Kidney (tissue), 14 donors: ENCODE measurements around the gene NOP53. TPM values are rescaled to one million over a fixed set of nuclear protein-coding genes. Genes with fewer than 3 reads are reported as not detected.

Source experiments
- DNase-seq, 5 donors: peaks; one replicate each; pipeline ENCODE4 v3.0.0-alpha.2; 2013 to 2020
- FAIRE-seq: peaks from 2 replicates; lab custom pipeline; 2012; peaks lifted over from hg19 to GRCh38; lab: Jason Lieb, UNC
- H3K27ac ChIP-seq, 2 donors: one replicate each; pipeline ENCODE4 v1.7.0; 2013; ENCODE audit warnings: low read depth in 2 of 2, low read length in 2 of 2, inconsistent platforms in 1 of 2
- H3K27me3 ChIP-seq: one replicate; pipeline ENCODE4 v1.7.1; 2013; ENCODE audit warnings: low read length, inconsistent platforms; ENCODE audit not compliant: control insufficient read depth, insufficient read depth
- H3K36me3 ChIP-seq, 3 donors: one replicate each; pipeline versions ENCODE4 v1.7.0 to v1.7.1; 2013; ENCODE audit warnings: low read length in 3 of 3, control low read depth in 1 of 3, inconsistent platforms in 1 of 3; ENCODE audit not compliant: insufficient read depth in 3 of 3, control insufficient read depth in 2 of 3
- H3K4me1 ChIP-seq, 3 donors: one replicate each; pipeline versions ENCODE4 v1.7.0 to v1.7.1; 2013; ENCODE audit warnings: low read length in 3 of 3, inconsistent platforms in 1 of 3, low read depth in 1 of 3; ENCODE audit not compliant: control insufficient read depth in 2 of 3, insufficient read depth in 2 of 3
- H3K4me3 ChIP-seq, 3 donors: one replicate each; pipeline versions ENCODE4 v1.7.0 to v1.8.1; 2013; ENCODE audit warnings: low read length in 3 of 3, control low read depth in 1 of 3, inconsistent platforms in 1 of 3
- H3K9ac ChIP-seq, 3 donors: one replicate each; pipeline versions ENCODE4 v1.7.0 to v1.7.1; 2013; ENCODE audit warnings: low read length in 3 of 3, control low read depth in 1 of 3, inconsistent platforms in 1 of 3
- H3K9me3 ChIP-seq, 3 donors: one replicate each; pipeline versions ENCODE4 v1.7.0 to v1.7.1; 2013; ENCODE audit warnings: low read length in 3 of 3, control low read depth in 1 of 3, inconsistent platforms in 1 of 3; ENCODE audit not compliant: control insufficient read depth in 2 of 3, insufficient read depth in 1 of 3
- intact Hi-C: fragments of 100-400 bp; cut with DNase I; formaldehyde crosslinking; loops from one replicate; pipeline ENCODE4 v1.11.1; 2022
- polyA plus RNA-seq: library from polyadenylated mRNA; stranded (reverse); fragments of 350-450 nt; fragmentation: Illumina TruSeq; extraction: RNeasy Lipid Tissue Mini Kit (QIAGEN cat#74804); gene quantifications from one replicate; pipeline ENCODE4 v1.2.3, GENCODE V29; 2014; ENCODE audit warnings: low read depth, low replicate concordance; ENCODE audit not compliant: insufficient read depth
- total RNA-seq: library from RNA; stranded (reverse); fragmentation: NEBNext Ultra II Directional; extraction: Animal tissue kit (Norgen Biotek cat#: 25700); gene quantifications from one replicate; pipeline ENCODE4 v1.2.1, GENCODE V29; 2021
- TF ChIP-seq, protein P1 (sequence below): IDR thresholded peaks from 3 replicates; pipeline ENCODE4 v1.5.1; 2012; ENCODE audit warnings: mild to moderate bottlenecking, moderate library complexity, borderline replicate concordance; ENCODE audit not compliant: insufficient read depth; ENCODE audit errors: extremely low read depth
- donor health status: control.
- donor health status: control.
- donor health status: control.
- donor health status: control.
- donor health status: control.
- donor health status: DM: yes; HTN: yes; CAD: no.
- donor health status: Normal renal cell carcinoma (clear cell type).

Gene NOP53
- total and polyA plus RNA-seq, 2 donors from 2014 or later, result 258 to 305 TPM

DNA sequence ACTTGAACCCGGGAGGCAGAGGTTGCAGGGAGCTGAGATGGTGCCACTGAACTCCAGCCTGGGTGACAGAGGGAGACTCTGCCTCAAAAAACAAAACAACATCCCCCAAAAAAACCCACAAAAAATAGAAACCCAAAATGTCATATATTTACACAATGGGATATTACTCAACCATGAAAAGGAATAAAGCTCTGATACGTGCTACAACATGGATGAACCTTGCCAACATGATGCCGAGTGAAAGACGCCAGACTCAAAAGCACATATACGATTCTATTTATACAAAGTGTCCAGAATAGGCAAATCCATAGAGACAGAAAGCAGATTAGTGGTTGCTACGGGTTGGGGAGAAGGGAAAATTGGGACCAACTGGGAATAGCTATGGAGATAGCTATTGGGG lies 61.1 kb downstream of the NOP53 start:
- TF ChIP-seq, protein P1, sequence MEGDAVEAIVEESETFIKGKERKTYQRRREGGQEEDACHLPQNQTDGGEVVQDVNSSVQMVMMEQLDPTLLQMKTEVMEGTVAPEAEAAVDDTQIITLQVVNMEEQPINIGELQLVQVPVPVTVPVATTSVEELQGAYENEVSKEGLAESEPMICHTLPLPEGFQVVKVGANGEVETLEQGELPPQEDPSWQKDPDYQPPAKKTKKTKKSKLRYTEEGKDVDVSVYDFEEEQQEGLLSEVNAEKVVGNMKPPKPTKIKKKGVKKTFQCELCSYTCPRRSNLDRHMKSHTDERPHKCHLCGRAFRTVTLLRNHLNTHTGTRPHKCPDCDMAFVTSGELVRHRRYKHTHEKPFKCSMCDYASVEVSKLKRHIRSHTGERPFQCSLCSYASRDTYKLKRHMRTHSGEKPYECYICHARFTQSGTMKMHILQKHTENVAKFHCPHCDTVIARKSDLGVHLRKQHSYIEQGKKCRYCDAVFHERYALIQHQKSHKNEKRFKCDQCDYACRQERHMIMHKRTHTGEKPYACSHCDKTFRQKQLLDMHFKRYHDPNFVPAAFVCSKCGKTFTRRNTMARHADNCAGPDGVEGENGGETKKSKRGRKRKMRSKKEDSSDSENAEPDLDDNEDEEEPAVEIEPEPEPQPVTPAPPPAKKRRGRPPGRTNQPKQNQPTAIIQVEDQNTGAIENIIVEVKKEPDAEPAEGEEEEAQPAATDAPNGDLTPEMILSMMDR, result no peak
- H3K27me3 ChIP-seq, result no peaks in the 10 kb centered on the region
- intact Hi-C loops, result no loop called here
- H3K27ac ChIP-seq, result no peak overlapping the region
- FAIRE-seq (no peak), DNase-seq (no peak)
- H3K4me1 ChIP-seq, result no peaks in the 10 kb centered on the region
- H3K36me3 ChIP-seq, result no peaks in the 10 kb centered on the region
- H3K9me3 ChIP-seq, result no peaks in the 10 kb centered on the region
- no peak overlapping the region for H3K9ac ChIP-seq
- no peak overlapping the region for H3K4me3 ChIP-seq

Other genes with a start within 250 kb of the NOP53 start
- 136 TPM for gene NAPA, start 230.5 kb upstream of the NOP53 start, total RNA-seq
- 213 TPM for gene NAPA, start 230.5 kb upstream of the NOP53 start, polyA plus RNA-seq
- gene ZNF541, start 172.4 kb upstream of the NOP53 start, total RNA-seq, result 0.69 TPM
- 0.86 TPM for gene ZNF541, start 172.4 kb upstream of the NOP53 start, polyA plus RNA-seq
- 14.7 TPM for gene BICRA, start 136.4 kb upstream of the NOP53 start, total RNA-seq
- gene BICRA, start 136.4 kb upstream of the NOP53 start, polyA plus RNA-seq, result 3.2 TPM
- 105 TPM for gene EHD2, start 32.1 kb upstream of the NOP53 start, total RNA-seq
- 19.4 TPM for gene EHD2, start 32.1 kb upstream of the NOP53 start, polyA plus RNA-seq
- 254 TPM for gene SELENOW, start 33.2 kb downstream of the NOP53 start, total RNA-seq
- 530 TPM for gene SELENOW, start 33.2 kb downstream of the NOP53 start, polyA plus RNA-seq
- gene TPRX1, start 59.0 kb downstream of the NOP53 start, total RNA-seq, result not detected
- not detected for gene TPRX1, start 59.0 kb downstream of the NOP53 start, polyA plus RNA-seq
- gene CRX, start 76.4 kb downstream of the NOP53 start, total RNA-seq, result not detected
- not detected for gene CRX, start 76.4 kb downstream of the NOP53 start, polyA plus RNA-seq
- gene TPRX2, start 113.7 kb downstream of the NOP53 start, total RNA-seq, result not detected
- gene TPRX2, start 113.7 kb downstream of the NOP53 start, polyA plus RNA-seq, result not detected
- gene SULT2A1, start 140.8 kb downstream of the NOP53 start, total RNA-seq, result not detected
- not detected for gene SULT2A1, start 140.8 kb downstream of the NOP53 start, polyA plus RNA-seq
- gene BSPH1, start 246.6 kb downstream of the NOP53 start, total RNA-seq, result not detected
- not detected for gene BSPH1, start 246.6 kb downstream of the NOP53 start, polyA plus RNA-seq
- not detected for gene ELSPBP1, start 249.1 kb downstream of the NOP53 start, total RNA-seq
- gene ELSPBP1, start 249.1 kb downstream of the NOP53 start, polyA plus RNA-seq, result not detected